Fibroblast of lung (primary cell): ENCODE measurements around the gene LGALS3BP.

Source experiments
- EZH2 ChIP-seq: IDR thresholded peaks from 2 replicates; pipeline ENCODE4 v1.5.1; 2012; ENCODE audit warnings: low read length, control low read depth, mild to moderate bottlenecking; ENCODE audit errors: missing control alignments
- TF ChIP-seq, protein P1 (sequence below), 2 donors: IDR thresholded peaks in 1 of 2; conservative IDR thresholded peaks in 1 of 2; 1 replicate in 1 of 2; 2 replicates in 1 of 2; pipeline ENCODE4 v1.5.1; 2011 to 2012; ENCODE audit warnings: low read length in 2 of 2, control low read depth in 1 of 2, inconsistent platforms in 1 of 2, low read depth in 1 of 2, mild to moderate bottlenecking in 1 of 2

DNA sequence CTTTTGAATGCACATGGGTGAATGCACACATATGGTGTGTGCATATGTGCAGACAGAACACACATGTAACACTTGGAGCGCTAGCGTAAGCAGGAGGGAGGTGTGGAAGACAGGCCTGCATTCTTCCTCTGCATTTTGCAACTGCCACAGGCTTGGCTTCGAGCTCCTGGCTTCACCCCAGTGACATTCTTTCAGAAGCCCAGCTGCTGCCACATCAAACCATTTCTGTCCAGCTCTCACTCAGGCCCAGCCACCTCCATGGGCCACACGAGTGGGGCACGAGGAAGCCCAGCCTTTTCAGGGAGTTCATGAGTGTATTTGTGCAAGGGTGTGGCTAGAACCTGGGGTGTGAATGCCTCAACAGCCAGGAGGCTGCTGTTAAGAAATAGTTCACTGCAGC, 18.8 kb downstream of the LGALS3BP start:
- no peak for TF ChIP-seq EZH2
- TF ChIP-seq, protein P1, sequence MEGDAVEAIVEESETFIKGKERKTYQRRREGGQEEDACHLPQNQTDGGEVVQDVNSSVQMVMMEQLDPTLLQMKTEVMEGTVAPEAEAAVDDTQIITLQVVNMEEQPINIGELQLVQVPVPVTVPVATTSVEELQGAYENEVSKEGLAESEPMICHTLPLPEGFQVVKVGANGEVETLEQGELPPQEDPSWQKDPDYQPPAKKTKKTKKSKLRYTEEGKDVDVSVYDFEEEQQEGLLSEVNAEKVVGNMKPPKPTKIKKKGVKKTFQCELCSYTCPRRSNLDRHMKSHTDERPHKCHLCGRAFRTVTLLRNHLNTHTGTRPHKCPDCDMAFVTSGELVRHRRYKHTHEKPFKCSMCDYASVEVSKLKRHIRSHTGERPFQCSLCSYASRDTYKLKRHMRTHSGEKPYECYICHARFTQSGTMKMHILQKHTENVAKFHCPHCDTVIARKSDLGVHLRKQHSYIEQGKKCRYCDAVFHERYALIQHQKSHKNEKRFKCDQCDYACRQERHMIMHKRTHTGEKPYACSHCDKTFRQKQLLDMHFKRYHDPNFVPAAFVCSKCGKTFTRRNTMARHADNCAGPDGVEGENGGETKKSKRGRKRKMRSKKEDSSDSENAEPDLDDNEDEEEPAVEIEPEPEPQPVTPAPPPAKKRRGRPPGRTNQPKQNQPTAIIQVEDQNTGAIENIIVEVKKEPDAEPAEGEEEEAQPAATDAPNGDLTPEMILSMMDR (conservative IDR thresholded peaks at IDR 0.05 in 1 of 2, IDR thresholded peaks at IDR 0.05 in 1 of 2; ENCODE audit: low read depth in 1 of 2, low read length in 2 of 2): no peak
